Activated CD4-positive, alpha-beta T cell treated with anti-CD3 and anti-CD28 coated beads, Interleukin-2, amount 50 U/mL, for 16 hours (primary cell): ENCODE data around the gene MRGPRF.
"Not testable (repeated sequence)": the region's sequence is repeated elsewhere in the genome, so short reads cannot be mapped to it uniquely, and the experiment has no call there.

Experiments
- DNase-seq: peaks from one replicate; pipeline ENCODE4 v3.0.0-alpha.2; 2020

Gene MRGPRF

GRCh38 chr11:68979931-68980775 is 32.9 kb downstream of the MRGPRF start:
- no peak for DNase-seq

DNA sequence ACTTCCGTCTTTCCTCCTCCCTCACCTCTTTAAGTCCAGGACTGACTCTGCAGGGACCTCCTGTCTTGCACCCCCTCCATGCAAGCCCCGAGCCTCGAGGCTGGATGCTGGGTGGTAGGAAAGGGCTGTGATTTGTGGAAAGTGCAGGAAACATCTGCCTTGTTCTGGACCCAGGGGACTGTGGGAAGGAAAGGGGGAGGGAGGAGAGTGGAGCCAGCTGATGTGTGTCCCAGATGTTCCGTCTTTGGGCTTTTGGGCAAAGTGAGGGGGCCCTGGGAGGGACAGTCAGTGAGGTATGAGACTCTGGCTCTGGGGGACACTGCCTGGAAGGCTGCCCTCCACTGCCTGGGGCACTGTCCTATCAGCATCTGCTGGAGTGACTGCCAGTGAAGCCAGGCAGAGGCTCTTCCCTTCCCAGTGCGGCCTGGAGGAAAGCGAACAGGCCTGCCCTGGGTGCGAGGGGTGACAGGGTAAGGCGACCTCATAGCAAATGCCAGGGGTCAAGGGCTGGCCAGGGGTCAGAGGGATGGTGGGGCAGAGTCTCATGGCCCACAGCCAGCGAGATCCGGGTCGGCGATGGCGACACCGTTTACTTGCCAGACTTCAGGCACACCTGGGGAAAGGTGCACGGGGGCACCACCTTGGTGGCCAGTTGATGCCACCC is 34.0 kb downstream of the MRGPRF start:
- no peak for DNase-seq

DNA sequence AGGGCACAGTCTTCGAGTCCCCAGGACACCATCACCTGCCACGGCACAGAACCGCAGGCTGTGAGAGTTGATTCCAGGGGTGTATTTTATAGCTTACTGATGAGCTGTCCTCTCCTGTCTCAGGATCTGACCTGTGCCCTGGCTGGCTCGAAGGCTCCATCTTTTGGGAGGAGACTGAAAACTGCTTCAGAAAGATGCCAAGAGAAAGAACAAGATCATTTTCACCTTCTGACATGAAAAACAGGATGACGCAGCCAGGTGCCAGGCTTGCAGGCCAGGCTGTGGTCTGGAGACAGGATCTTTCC is 34.5 kb downstream of the MRGPRF start:
- DNase-seq, result no peak

DNA sequence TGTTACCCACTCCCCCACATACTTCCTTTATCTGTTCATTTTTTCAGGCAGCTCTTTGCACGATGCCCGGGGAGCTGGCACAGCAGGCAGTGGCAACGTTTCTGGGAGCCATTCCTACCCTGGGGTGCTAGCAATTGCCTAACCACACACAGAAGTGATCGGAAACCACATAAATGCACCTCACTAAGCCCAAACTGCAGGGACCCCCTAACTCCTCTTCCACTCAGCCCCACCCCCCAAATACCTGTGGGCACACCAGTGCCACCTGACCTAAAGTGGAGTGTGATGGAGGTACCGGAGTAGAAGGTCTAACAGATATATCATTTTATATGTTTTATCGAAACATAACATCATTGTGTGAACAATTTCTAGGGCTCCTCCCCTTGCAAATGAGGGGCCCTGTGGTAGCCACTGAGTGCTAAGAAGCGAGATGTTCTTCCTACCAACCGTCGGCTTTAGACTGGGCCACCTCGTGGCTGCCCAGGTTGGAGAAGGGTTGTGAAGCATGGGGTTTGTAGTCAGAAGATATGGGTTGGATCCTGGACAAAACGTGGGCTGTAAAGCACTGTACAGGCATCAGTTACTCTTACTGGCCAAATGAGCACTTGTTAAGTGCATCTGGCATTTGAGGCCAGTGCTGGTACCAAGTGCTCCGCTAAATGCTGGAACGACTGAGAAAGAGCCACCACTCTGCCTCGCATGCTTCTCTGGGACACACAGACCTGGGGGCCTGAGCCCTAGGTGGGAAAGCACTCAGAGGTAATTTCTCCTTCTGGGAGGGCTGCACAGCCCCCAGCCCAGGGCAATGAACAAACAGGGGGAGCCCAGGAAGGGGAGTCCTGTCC is 35.0 kb downstream of the MRGPRF start:
- DNase-seq, result no peak

DNA sequence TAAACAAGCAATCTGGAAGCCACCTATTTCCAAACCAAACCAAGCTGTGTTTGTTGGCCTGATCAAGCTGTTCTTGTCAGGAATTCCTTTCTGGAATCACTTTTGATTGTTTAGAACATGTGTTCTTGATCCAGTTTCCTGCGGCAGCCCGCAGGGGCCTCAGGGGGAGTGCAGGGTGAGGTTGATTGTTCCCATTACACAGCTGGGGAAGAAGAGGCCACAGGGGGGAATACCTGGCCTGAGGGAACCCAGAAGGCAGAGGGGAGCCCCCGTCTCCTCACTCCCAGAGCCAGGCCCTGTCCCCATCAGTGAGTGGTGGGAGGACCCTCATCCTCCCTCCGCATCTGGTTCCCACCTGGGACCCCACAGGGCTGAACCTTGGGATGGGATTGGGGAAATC is 36.5 kb downstream of the MRGPRF start:
- no peak for DNase-seq

DNA sequence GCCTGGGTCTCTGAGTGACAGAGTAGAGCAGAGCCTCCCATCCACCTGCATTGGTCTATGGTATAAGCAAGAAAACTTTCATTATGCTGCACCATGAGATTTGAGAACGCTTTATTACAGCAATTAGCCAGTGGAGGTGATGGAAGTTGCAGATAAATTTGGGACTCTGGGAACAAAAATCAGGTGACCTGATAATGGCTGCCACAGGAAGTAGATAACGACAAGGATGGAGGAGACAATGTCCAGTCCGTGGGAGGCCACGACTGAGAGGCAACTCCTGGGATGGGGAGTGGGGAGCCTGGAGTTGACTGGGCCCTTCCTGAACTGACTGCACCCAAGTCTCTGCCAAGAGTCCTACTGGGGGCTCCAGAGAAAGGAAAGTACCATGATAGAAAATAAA is 37.0 kb downstream of the MRGPRF start:
- DNase-seq, result no peak

DNA sequence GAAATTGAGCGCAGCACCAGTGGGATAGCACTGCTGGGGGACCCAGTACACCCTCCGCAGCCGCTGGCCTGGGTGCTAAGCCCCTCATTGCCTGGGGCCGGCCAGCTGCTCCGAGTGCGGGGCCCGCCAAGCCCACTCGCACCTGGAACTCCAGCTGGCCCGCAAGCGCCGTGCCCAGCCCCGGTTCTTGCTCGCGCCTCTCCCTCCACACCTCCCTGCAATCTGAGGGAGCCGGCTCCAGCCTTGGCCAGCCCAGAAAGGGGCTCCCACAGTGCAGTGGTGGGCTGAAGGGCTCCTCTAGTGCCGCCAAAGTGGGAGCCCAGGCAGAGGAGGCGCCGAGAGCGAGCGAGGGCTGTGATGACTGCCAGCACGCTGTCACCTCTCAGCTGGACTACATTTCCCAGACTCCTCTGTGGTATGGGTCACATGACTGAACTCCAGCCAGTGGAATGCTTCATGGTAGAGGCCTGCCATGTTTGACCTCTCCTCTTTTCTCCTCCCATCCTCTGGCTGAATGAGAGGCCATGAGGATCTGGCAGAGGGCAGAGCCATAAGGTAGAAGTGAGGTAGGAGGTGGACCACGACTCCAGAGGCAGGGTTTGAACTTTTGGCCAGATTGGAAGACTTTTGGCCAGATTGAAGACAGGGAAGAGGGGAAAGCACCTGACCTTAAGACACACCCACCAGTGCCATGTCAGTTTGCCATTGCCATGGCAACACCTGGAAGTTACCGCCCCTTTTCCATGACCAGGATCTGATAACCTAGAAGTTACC is 38.4 kb downstream of the MRGPRF start:
- DNase-seq, result peak; percentile 43

- DNase-seq, result not testable (repeated sequence)
These were observed 39.3 kb downstream of the MRGPRF start for GRCh38 chr11:68973706-68974105.

DNA sequence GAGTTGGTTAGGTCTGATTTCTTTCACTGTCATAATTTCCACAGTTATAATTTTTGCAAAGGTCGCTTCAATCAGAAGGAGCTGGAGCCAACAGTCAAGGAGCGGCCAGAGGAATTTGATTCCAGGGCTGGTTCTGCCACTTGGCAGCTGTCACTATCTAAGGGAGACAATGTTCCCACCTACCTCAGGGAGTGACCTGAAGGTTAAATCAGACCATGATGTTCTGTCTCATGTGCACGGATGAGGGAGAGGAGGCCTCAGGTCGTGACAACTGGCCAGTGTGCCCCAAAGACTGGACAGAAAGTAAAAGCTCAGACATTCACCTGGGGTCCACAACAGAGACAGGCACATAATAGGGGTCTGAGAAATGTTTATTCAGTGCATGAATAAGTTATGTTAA is 39.8 kb downstream of the MRGPRF start:
- DNase-seq, result no peak

GRCh38 chr11:68970921-68971636 is 42.0 kb downstream of the MRGPRF start:
- DNase-seq, result no peak

GRCh38 chr11:68969386-68969785 is 43.7 kb downstream of the MRGPRF start:
- no peak for DNase-seq

- DNase-seq, result no peak
These were observed 44.5 kb downstream of the MRGPRF start for GRCh38 chr11:68968306-68969250.

GRCh38 chr11:68966894-68967780 is 45.9 kb downstream of the MRGPRF start:
- no peak for DNase-seq

GRCh38 chr11:68965901-68966853 is 46.9 kb downstream of the MRGPRF start:
- no peak for DNase-seq

DNA sequence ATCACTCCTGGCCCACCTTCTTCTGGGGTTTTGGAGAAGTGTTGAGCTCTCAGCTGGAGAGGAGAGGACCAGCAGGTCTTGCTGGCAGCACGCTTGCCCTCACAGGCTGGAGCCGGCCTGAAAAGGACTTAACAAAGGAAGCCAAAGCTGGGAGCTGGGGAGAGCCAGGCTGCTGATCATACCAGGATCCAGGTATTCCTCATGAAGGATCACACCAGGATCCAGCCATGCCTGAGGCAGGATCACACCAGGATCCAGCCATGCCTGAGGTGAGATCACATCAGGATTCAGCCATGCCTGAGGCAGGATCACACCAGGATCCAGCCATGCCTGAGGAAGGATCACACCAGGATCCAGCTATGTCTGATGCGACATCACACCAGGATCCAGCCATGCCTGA is 49.3 kb downstream of the MRGPRF start:
- DNase-seq, result no peak

- DNase-seq, result no peak
These were observed 50.4 kb downstream of the MRGPRF start for GRCh38 chr11:68962527-68963250.

DNA sequence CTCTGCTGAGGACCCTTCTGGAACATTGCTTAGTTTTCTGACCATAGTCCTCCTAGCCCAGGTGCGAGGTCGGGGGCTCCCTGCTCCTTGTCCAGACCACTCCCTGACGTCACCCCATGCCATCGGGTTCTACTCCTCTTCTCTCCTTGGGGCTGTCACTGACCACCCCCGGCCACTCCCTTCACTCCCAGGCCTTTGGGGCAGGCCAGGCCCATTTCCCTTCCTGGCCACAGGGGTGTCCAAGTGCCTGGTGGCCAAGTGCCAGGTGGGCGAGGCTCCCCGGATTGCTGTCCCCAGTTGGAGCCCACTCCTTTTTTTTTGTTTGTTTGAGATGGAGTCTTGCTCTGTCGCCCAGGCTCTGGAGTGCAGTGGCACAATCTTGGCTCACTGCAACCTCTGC is 51.8 kb downstream of the MRGPRF start:
- no peak for DNase-seq
